ENCODE results near the gene SPA17.

- TF ChIP-seq ASH2L (IDR thresholded peaks at IDR 0.05; ENCODE audit: low read length) = no peak
- no peak for TF ChIP-seq CTCF (IDR thresholded peaks at IDR 0.05; ENCODE audit: control extremely low read depth in 1 of 3, insufficient read depth in 1 of 3, low read depth in 1 of 3, low read length in 3 of 3)
- no peak for TF ChIP-seq JUN (IDR thresholded peaks at IDR 0.05; ENCODE audit: low read depth, low read length)
- no peak for TF ChIP-seq YY1 (IDR thresholded peaks at IDR 0.05; ENCODE audit: low read depth, low read length)
- TF ChIP-seq CTBP2 (IDR thresholded peaks at IDR 0.05; ENCODE audit: borderline replicate concordance, insufficient read depth, insufficient read length, low read length) = no peak
- no peak for TF ChIP-seq POLR2AphosphoS5 (IDR thresholded peaks at IDR 0.05; ENCODE audit: low read depth, low read length)
- no peak for TF ChIP-seq RFX5 (IDR thresholded peaks at IDR 0.05; ENCODE audit: borderline replicate concordance, low read depth, low read length)
Observed at GRCh38 chr11:124742555-124742954, 68.9 kb downstream of the SPA17 start.

Measured in H1 (cell line).